Sciatic nerve (tissue), 2 donors: Measurements from ENCODE around the gene ZDHHC11B. TPM values are rescaled to one million over a fixed set of nuclear protein-coding genes. Genes with fewer than 3 reads are reported as not detected.
"Not testable (repeated sequence)": the region's sequence is repeated elsewhere in the genome, so short reads cannot be mapped to it uniquely, and the experiment has no call there.

Experiments used
- ATAC-seq: fragments of 200-7000 bp; cut with Tn5 transposase; one replicate; pipeline ENCODE4 v1.9.1; 2020; ENCODE audit warnings: mild to moderate bottlenecking, moderate library complexity
- DNase-seq: peaks from one replicate; pipeline ENCODE4 v3.0.0-alpha.2; 2020; ENCODE audit warnings: low spot score
- intact Hi-C: fragments of 100-400 bp; cut with DNase I; formaldehyde crosslinking; loops from one replicate; pipeline ENCODE4 v1.14.2; 2022
- total RNA-seq: library from RNA; stranded (reverse); fragmentation: NEBNext Ultra II Directional; extraction: Animal tissue kit (Norgen Biotek cat#: 25700); gene quantifications from one replicate; pipeline ENCODE4 v1.2.1, GENCODE V29; 2021
- donor health status: DM: no; HTN: no; CAD: no.
- donor health status: DM: no; HTN: no; CAD: no.

The ZDHHC11B gene
- total RNA-seq, 1 donor from 2014 or later: 1.9 TPM

- DNase-seq: peak; percentile 50
- intact Hi-C loops, ATAC-seq: not testable (repeated sequence)
Measured at GRCh38 chr5:772931-773330, 11.6 kb downstream of the ZDHHC11B start.

DNA sequence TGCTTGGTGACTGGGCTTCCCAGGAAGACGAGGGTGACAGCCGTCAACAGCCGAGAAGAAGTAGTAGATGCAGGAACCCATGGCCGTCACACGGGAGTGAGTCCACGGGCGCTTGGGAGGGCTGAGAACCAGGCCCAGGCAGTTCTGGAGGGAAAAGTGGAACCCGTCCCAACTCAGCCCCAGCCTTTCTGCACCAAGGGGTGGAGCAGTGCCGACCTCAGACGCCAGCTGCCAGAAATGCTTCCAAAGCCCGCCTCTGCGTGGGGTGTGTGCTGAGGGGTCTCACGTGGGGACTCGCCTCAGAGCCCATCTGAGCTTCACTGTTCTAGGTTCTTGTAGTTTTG lies 12.0 kb downstream of the ZDHHC11B start:
- peak; percentile 13 for DNase-seq
- intact Hi-C loops, ATAC-seq: not testable (repeated sequence)

DNA sequence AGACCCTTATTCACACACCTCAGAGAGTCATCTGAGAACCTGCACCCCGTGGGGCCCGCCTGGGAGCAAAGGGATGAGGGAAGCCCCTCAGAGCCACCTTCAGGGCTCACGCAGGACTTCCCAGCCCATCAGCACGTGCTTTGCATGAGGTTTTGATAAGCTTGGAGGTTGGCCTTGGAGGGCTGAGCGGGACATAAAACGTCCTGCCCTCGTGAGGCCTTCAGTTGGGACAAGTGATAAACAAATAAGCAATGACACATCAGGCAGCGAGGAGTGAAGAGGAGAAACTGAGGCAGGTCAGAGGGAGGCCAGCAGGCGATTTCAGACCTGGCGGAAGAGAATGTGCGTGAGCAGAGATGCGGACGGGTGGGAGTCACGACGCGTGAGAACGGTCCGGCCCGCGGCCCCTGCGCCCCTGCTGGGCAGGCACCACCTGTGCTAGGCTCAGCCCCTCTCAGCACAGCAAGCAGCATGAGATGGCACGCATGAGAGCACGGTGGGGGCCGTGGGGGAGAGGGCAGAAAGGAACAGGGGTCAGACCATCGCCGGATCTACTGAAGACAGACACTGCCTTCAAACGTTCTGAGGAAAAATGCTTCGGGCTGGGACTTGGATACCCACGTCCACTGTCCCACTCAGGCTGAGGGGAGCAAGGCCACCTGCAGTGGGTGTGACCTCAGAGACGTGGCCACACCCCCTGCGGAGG lies 12.5 kb downstream of the ZDHHC11B start:
- ATAC-seq, intact Hi-C loops, DNase-seq: not testable (repeated sequence)

- intact Hi-C loops, DNase-seq, ATAC-seq: not testable (repeated sequence)
Measured at GRCh38 chr5:771087-771781, 13.3 kb downstream of the ZDHHC11B start.

DNA sequence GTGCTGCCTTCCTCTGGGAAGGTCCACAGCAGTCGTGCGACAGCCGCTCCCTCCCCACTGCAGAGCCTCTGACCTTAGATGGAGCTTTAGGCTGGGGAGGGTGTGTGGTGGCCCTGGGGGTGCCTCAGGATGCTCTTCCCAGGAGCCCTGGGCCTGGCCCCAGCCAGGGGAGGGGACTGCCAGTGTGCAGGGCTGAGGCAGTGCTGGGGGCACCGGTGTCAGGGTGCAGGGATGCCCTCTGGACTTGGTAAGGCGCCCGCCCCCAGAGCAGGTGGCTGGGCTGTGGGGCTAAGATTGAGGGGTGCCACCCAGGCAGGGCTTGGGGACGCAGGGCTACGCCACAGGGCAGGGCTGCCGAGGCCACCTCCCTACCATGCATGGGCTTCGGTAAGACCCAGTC lies 13.9 kb downstream of the ZDHHC11B start:
- DNase-seq, intact Hi-C loops, ATAC-seq: not testable (repeated sequence)

DNA sequence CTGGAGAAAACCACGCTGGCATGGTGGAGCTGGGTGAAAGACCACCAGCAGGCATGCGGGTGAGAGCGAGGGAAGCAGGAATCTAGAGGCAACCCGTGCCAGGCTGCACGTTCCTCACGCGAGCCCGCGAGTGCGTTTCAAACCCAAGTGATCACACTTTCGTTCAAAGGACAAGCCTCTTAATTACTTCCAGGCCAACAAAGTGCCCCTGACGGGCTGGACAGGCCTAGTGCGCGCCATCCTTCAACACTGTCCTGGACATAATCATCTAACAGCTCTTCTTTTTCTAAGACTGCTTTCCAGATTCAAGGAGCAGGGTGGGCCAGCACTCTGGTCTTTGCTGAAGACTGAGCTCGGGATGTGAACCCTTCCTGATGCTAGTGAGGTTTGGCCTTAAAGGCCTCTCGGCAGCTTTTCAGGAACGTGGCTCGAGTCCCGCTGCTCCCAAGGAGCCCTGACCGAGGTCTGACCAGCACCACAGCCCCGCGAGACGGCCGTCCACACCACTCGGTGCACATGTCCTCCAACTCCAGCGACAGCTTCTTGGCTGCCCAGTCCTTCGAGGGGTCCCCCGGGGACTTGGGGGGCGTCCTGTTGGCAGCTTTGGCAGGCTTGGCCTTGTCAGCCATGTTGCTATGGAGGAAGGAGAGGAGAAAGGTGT lies 14.9 kb downstream of the ZDHHC11B start:
- peak; percentile 56 for DNase-seq
- ATAC-seq, intact Hi-C loops: not testable (repeated sequence)

DNA sequence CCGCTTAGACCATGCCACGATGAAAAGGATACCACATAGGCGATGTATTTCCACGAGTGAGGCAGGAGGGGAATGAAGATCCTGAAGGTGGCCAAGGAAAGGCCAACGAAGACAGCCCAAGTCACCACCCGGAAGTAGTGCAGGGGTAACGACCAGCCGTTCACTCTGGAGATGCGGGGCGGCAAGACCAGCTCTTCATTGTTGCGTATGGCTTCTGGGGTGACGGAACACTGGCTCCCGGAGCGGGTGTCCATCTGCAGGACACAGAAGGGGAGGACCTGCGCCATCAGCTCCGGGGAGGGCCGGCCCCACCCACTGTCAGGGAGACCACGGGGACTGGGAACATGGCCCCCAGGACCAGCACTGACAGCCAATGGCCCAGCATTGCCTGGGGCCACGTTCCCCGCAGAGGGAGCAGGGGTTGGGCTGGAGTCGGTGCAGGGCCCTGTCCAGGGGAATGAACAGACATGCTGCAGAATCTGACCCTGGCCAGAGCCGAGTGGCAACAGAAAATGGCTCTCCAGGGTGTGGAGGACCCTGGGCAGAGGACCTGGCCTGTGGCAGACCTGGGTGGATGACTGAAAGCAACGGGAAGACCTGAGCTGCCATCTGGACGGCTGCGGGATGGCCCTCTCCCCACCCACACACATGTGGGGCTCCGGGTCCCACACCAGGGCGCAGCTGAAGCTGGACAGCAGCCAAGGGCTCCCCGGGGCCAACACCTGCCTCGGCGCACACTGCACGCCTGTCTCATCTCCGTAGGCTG lies 17.7 kb downstream of the ZDHHC11B start:
- intact Hi-C loops: no loop called here
- DNase-seq: peak; percentile 54
- ATAC-seq: peak; percentile 21

DNA sequence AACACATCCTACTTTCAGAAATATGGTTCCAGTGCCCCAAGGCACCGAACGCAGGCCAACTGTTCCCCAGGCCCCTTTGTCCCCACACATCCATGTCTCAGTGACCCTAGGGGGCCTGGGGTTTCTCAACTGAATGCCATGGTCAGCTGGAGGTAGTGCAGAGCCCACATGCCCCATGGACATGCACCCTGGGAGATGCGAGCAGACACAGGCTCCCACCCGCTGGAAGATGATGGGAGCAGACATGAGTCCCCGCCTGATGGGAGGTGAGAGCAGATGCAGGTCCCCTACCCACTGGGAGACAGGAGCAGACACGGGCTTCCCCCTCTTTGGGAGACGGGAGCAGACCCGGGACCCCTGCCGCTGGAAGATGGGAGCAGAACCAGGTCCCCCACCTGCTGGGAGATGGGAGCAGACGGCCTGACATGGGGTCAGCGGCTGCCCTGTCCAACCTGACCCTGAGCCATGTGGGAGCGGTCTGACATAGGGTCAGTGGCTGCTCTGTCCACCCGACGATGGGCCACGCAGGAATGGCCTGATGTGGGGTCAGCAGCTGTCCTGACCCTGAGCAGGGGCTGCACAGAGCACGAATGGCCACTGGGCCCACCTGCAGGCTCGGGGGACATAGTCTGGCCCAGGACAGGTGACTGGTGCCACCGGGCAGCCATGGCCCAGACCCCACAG lies 18.4 kb downstream of the ZDHHC11B start:
- no peak for ATAC-seq
- intact Hi-C loops: no loop called here
- peak; percentile 55 for DNase-seq

DNA sequence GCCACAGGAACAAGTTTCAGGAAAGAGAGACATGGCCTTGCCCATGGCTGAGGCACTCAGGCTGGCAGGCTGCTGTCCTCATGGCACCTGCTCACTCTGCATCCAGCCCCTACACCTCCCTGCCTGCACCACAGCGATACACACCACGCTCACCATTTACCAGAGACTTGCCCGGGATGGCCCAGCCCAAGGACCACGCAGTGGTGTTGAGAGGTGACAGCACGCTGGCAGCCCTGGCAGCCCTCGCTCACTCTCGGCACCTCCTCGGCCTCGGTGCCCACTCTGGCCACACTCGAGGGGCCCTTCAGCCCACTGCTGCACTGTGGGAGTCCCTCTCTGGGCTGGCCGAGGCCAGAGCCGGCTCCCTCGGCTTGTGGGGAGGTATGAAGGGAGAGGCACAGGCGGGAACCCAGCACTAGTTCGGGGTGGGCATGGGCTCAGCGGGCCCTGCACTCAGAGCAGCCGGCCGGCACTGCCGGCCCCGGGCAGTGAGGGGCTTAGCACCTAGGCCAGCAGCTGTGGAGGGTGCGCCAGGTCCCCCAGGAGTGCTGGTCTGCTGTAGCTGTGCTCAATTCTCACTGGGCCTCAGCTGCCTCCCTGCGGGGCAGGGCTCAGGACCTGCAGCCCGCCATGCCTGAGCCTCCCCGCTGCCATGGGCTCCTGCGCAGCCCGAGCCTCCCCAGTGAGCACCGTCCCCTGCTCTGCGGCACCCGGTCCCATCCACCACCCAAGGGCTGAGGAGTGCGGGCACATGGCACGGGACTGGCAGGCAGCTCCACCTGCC lies 20.3 kb downstream of the ZDHHC11B start:
- ATAC-seq: no peak
- DNase-seq: peak; percentile 58
- intact Hi-C loops: no loop called here

DNA sequence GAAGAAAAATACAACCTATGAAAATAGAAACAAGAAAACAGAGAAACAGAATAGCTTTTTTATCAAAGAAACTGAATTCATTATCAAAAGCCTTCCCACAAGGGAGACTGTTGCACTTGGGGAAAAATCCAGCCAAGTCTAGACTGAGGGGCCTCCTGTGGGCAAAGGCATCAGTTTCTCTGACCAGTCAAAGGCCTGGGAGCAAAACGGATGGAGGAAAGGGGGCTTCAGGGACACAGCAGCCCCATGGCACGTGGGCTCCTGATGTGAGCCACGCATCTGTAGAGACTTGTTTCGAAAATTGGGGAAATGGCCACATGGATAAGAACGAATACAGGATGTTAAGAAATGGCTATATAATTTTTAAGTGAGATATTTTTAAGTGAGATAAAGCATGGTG lies 21.1 kb downstream of the ZDHHC11B start:
- DNase-seq (peak; percentile 26), ATAC-seq (no peak)
- intact Hi-C loops: no loop called here

- DNase-seq: peak; percentile 25
- ATAC-seq, intact Hi-C loops: not testable (repeated sequence)
Measured at GRCh38 chr5:762996-763395, 21.5 kb downstream of the ZDHHC11B start.

GRCh38 chr5:761854-762710 lies 22.4 kb downstream of the ZDHHC11B start:
- intact Hi-C loops: no loop called here
- DNase-seq (peak; percentile 58), ATAC-seq (no peak)

- peak; percentile 56 for DNase-seq
Measured at GRCh38 chr5:761059-761771, 23.3 kb downstream of the ZDHHC11B start.

DNA sequence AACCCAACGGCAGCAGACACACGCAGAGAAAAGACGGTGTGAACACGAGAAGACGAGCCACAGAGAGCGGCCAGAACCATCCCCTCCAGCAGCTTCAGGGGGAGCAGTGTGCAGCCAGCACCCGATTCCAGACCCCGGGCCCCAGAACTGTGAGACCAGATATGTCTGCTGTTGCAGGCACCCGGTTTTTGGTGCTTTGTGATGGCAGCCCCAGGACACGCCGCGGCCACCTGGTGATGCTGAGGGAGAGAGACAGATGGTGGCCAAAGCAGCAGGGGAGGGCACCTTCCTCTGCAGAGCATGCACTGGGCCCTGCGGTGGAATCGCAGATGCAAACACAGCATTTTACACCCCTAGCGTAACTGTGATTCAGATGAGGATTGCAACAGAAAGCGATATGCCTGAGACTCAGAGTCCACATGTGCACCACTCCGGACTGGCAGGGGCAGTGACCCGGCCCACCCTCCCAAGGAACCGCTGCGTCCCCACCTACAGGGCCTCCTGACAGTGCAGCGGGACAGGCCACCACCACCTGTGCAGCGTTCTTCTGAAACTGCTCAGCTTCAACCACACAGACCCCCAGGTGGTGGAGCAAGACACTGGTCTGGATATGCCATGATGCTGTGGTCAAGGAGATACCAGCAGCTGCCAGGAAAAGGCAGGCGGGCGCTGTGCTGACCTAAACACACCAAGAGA lies 24.0 kb downstream of the ZDHHC11B start:
- intact Hi-C loops: no loop called here
- ATAC-seq (no peak), DNase-seq (no peak)

More at GRCh38 chr5:761059-761771, 23.3 kb downstream of the ZDHHC11B start:
- ATAC-seq: no peak
- intact Hi-C loops: no loop called here

- intact Hi-C loops: loop anchor here (5.0 kb wide), 1 partner anchor 82 kb away; no protein-coding TSS in a partner anchor
- DNase-seq (peak; percentile 61), ATAC-seq (no peak)
Measured at GRCh38 chr5:759781-760362, 24.7 kb downstream of the ZDHHC11B start.
